SK-N-SH (cell line): Measurements from ENCODE around the gene PFN2.

ENCODE experiments used
- CHD2 ChIP-seq: fragments of 150-350 bp; IDR thresholded peaks from 2 replicates; pipeline ENCODE4 v1.6.1; 2018; ENCODE audit warnings: low read length; ENCODE audit not compliant: partially characterized antibody
- CTCF ChIP-seq: fragments of 200-600 bp; sonication (generic); IDR thresholded peaks from 2 replicates; pipeline ENCODE4 v1.6.1; 2017; ENCODE audit warnings: antibody characterized with exemption, mild to moderate bottlenecking, moderate library complexity
- EP300 ChIP-seq, 2 experiments: IDR thresholded peaks; 2 replicates each; pipeline versions ENCODE4 v1.4.0 to v1.6.1; 2012; ENCODE audit warnings: borderline replicate concordance in 1 of 2, low read depth in 1 of 2, low read length in 1 of 2
- EZH2phosphoT487 ChIP-seq: fragments of 200-600 bp; sonication (generic); IDR thresholded peaks from 2 replicates; pipeline ENCODE4 v1.6.1; 2017; ENCODE audit warnings: low read depth, mixed run types, mild to moderate bottlenecking, antibody characterized with exemption, moderate library complexity, borderline replicate concordance
- RAD21 ChIP-seq: IDR thresholded peaks from 2 replicates; pipeline ENCODE4 v1.6.1; 2012; ENCODE audit warnings: mild to moderate bottlenecking, low read length
- REST ChIP-seq: IDR thresholded peaks from 2 replicates; pipeline ENCODE4 v1.6.1; 2012; ENCODE audit warnings: mild to moderate bottlenecking, low read depth, low read length, moderate library complexity
- RXRA ChIP-seq: IDR thresholded peaks from 2 replicates; pipeline ENCODE4 v1.4.0; 2012; ENCODE audit warnings: low read depth, mild to moderate bottlenecking, borderline replicate concordance
- TAF1 ChIP-seq: IDR thresholded peaks from 2 replicates; pipeline ENCODE4 v1.6.1; 2012; ENCODE audit warnings: low read depth, mild to moderate bottlenecking, low read length, moderate library complexity, borderline replicate concordance
- USF1 ChIP-seq: IDR thresholded peaks from 2 replicates; pipeline ENCODE4 v1.4.0; 2012; ENCODE audit warnings: low read depth, borderline replicate concordance

DNA sequence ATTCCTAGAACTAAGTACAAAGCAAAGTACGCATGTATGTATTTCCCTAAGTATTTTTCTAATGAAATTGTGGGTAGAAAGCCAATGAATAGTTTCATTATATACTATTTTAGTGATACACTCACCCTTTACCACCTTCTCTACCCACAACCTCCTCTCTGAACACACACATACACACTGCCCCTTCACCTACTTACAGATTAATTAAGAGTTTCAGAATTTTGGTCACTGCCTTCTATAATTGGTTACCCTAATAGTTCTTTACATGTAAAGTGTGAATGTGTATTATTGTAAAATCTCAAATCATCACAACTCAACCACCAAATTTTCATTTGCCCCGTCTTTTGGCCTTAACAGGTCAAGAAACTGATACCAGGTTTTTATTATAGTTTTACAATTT, 7.2 kb downstream of the PFN2 start:
- no peak for TF ChIP-seq USF1
- TF ChIP-seq CTCF = no peak
- TF ChIP-seq TAF1 = no peak
- TF ChIP-seq RXRA = no peak
- no peak for TF ChIP-seq EZH2phosphoT487
- no peak for TF ChIP-seq REST
- TF ChIP-seq RAD21 = no peak
- TF ChIP-seq EP300 (IDR thresholded peaks at IDR 0.05; ENCODE audit: borderline replicate concordance in 1 of 2, low read depth in 1 of 2, low read length in 1 of 2) = no peak
- no peak for TF ChIP-seq CHD2
